ENCODE data around the gene RTRAF. TPM values are rescaled to one million over a fixed set of nuclear protein-coding genes. Genes with fewer than 3 reads are reported as not detected.
A peak's percentile ranks its signal among the peaks of the same experiment; 100 is the strongest.

RTRAF gene
- total RNA-seq, result 107 and 155 TPM in 2 replicates

- peak; percentile 96 to 97 for DNase-seq (ENCODE audit: low read depth in 2 of 2)
These were observed at the start of gene RTRAF for GRCh38 chr14:51989293-51990234. Gene RTRAF (plus strand): TSS chr14:51989546. CDS start chr14:51989640, 94 bp downstream.

- peak in 1 of 2 donors; percentile 30 for DNase-seq (ENCODE audit: low read depth in 2 of 2)
These were observed 49.5 kb upstream of the RTRAF start for GRCh38 chr14:51939755-51940301.

- DNase-seq (ENCODE audit: low read depth in 2 of 2), result no peak
These were observed 46.4 kb upstream of the RTRAF start for GRCh38 chr14:51942971-51943370.

GRCh38 chr14:51950007-51950406 lies 39.3 kb upstream of the RTRAF start:
- DNase-seq (ENCODE audit: low read depth in 2 of 2), result no peak

- no peak for DNase-seq (ENCODE audit: low read depth in 2 of 2)
These were observed 37.7 kb upstream of the RTRAF start for GRCh38 chr14:51951656-51952055.

GRCh38 chr14:51954031-51954430 lies 35.3 kb upstream of the RTRAF start:
- no peak for DNase-seq (ENCODE audit: low read depth in 2 of 2)

- no peak for DNase-seq (ENCODE audit: low read depth in 2 of 2)
These were observed 34.7 kb upstream of the RTRAF start for GRCh38 chr14:51954657-51955056.

- DNase-seq (ENCODE audit: low read depth in 2 of 2), result peak; percentile 35 to 91
These were observed 31.4 kb upstream of the RTRAF start for GRCh38 chr14:51957950-51958349.

GRCh38 chr14:51959928-51960327 lies 29.4 kb upstream of the RTRAF start:
- no peak for DNase-seq (ENCODE audit: low read depth in 2 of 2)

- DNase-seq (ENCODE audit: low read depth in 2 of 2), result no peak
These were observed 28.5 kb upstream of the RTRAF start for GRCh38 chr14:51960866-51961265.

GRCh38 chr14:51962711-51963110 lies 26.6 kb upstream of the RTRAF start:
- peak in 1 of 2 donors; percentile 9 for DNase-seq (ENCODE audit: low read depth in 2 of 2)

- DNase-seq (ENCODE audit: low read depth in 2 of 2), result peak in 1 of 2 donors; percentile 72
These were observed 26.1 kb upstream of the RTRAF start for GRCh38 chr14:51963286-51963685.

- no peak for DNase-seq (ENCODE audit: low read depth in 2 of 2)
These were observed 21.8 kb upstream of the RTRAF start for GRCh38 chr14:51967521-51967920.

GRCh38 chr14:51969852-51970540 lies 19.4 kb upstream of the RTRAF start:
- DNase-seq (ENCODE audit: low read depth in 2 of 2), result no peak

- no peak for DNase-seq (ENCODE audit: low read depth in 2 of 2)
These were observed 16.8 kb upstream of the RTRAF start for GRCh38 chr14:51972566-51972965.

GRCh38 chr14:51977075-51977474 lies 12.3 kb upstream of the RTRAF start:
- no peak for DNase-seq (ENCODE audit: low read depth in 2 of 2)

GRCh38 chr14:51978681-51979085 lies 10.7 kb upstream of the RTRAF start:
- no peak for DNase-seq (ENCODE audit: low read depth in 2 of 2)

- peak; percentile 81 for DNase-seq (ENCODE audit: low read depth in 2 of 2)
These were observed 10.1 kb upstream of the RTRAF start for GRCh38 chr14:51979088-51979709.

GRCh38 chr14:51981218-51981854 lies 8.0 kb upstream of the RTRAF start:
- no peak for DNase-seq (ENCODE audit: low read depth in 2 of 2)

- DNase-seq (ENCODE audit: low read depth in 2 of 2), result no peak
These were observed 1.1 kb upstream of the RTRAF start for GRCh38 chr14:51988221-51988620.

GRCh38 chr14:51990488-51990887 lies 1.1 kb downstream of the RTRAF start:
- no peak for DNase-seq (ENCODE audit: low read depth in 2 of 2)
